Kidney glomerular epithelial cell (primary cell): ENCODE measurements around the gene SLC12A7.
"Not testable (repeated sequence)": the region's sequence is repeated elsewhere in the genome, so short reads cannot be mapped to it uniquely, and the experiment has no call there.

Source experiments
- DNase-seq: peaks from one replicate; lab custom pipeline; 2025; lab: John Stamatoyannopoulos, UW

SLC12A7 gene

GRCh38 chr5:1109542-1110306 is 2.1 kb downstream of the SLC12A7 start:
- DNase-seq, result no peak

- DNase-seq, result no peak
Observed at GRCh38 chr5:1108865-1109174, 3.0 kb downstream of the SLC12A7 start.

GRCh38 chr5:1108023-1108864 is 3.6 kb downstream of the SLC12A7 start:
- DNase-seq, result no peak

GRCh38 chr5:1107167-1108022 is 4.5 kb downstream of the SLC12A7 start:
- DNase-seq, result no peak

- DNase-seq, result no peak
Observed at GRCh38 chr5:1106385-1107166, 5.3 kb downstream of the SLC12A7 start.

GRCh38 chr5:1105350-1106265 is 6.3 kb downstream of the SLC12A7 start:
- DNase-seq, result no peak

- DNase-seq, result no peak
Observed at GRCh38 chr5:1104327-1105006, 7.4 kb downstream of the SLC12A7 start.

GRCh38 chr5:1103505-1104326 is 8.1 kb downstream of the SLC12A7 start:
- no peak for DNase-seq

- DNase-seq, result no peak
Observed at GRCh38 chr5:1103093-1103492, 8.8 kb downstream of the SLC12A7 start.

- DNase-seq, result peak; percentile 11
Observed at GRCh38 chr5:1101961-1102713, 9.7 kb downstream of the SLC12A7 start.

- no peak for DNase-seq
Observed at GRCh38 chr5:1100664-1101574, 10.9 kb downstream of the SLC12A7 start.

GRCh38 chr5:1099926-1100663 is 11.8 kb downstream of the SLC12A7 start:
- peak; percentile 31 for DNase-seq

- no peak for DNase-seq
Observed at GRCh38 chr5:1098986-1099597, 12.8 kb downstream of the SLC12A7 start.

- DNase-seq, result not testable (repeated sequence)
Observed at GRCh38 chr5:1097988-1098385, 13.9 kb downstream of the SLC12A7 start.

GRCh38 chr5:1097381-1097987 is 14.4 kb downstream of the SLC12A7 start:
- no peak for DNase-seq

GRCh38 chr5:1096838-1097237 is 15.0 kb downstream of the SLC12A7 start:
- DNase-seq, result no peak
